Cortex of kidney (tissue), 1 donor: Measurements from ENCODE around the gene SELENOK.

Experiments
- DNase-seq: peaks from one replicate; lab custom pipeline; 2025; lab: John Stamatoyannopoulos, UW

SELENOK gene

DNA sequence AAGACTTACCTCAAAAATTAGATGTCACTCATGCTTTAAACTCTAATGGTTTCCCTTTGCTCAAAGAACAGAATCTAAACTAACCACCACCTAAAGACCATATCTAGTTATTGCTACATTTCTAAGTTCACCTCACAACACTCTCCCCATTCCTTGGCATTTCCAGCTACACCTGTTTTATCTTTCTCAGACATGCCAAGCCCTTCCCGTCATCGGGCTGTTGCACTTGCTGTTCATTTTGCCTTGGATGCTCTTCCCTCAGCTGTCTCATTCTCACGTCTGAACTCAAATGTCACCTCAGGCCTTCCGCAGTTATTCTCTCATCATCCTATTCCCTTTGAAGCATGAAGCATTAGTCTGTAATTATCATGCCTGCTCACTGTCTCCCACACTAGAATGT, 8.7 kb downstream of the SELENOK start:
- no peak for DNase-seq

DNA sequence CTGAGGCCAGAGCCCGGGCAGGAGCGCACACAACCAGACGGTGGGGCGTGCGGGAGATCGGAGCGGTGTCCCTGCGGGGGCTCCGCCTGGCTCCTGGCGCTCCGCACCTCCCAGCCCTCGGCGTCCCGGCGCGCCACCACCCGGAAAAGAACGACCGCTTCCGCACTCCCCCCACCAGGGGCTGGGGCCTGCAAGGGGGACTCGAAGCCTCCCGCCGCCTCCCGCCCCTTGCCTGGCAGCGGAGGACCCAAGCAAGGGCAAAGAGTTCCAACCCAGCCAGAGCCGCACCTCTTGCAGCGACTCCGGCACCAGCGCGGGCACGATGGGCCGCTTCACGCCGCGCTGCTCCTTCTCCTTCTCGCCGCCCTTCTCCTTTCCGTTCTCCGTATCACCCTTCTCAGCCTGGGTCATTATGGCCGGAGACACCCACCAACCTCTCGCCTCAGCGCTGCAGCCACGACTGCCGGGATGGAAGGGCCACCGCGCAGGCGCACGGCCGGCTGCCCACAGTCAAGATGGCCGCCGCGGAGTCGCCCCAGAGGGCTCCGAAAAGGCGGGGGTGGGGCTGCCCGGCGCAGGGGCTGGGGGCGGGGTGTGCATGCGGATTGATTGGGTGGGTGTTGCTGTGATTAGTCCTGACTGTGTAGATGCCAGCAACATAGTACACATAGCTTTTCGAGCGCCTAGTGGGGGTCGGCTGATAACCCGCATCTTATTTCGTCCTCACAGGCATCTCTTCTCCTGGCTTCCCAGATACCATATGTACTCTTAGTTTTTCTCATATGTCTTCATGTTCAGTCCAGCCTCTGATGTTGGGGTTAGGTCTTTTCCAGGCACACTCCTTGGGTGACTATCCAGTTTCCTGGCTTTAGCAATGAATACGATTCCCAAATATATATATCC, 9.7 kb downstream of the SELENOK start, which contains the start of gene ACTR8:
Gene ACTR8 (minus strand): TSS at position 462 of the 903 bp plus-strand sequence. CDS start 51 bp downstream, at position 411.
- DNase-seq, result peak; percentile 40

DNA sequence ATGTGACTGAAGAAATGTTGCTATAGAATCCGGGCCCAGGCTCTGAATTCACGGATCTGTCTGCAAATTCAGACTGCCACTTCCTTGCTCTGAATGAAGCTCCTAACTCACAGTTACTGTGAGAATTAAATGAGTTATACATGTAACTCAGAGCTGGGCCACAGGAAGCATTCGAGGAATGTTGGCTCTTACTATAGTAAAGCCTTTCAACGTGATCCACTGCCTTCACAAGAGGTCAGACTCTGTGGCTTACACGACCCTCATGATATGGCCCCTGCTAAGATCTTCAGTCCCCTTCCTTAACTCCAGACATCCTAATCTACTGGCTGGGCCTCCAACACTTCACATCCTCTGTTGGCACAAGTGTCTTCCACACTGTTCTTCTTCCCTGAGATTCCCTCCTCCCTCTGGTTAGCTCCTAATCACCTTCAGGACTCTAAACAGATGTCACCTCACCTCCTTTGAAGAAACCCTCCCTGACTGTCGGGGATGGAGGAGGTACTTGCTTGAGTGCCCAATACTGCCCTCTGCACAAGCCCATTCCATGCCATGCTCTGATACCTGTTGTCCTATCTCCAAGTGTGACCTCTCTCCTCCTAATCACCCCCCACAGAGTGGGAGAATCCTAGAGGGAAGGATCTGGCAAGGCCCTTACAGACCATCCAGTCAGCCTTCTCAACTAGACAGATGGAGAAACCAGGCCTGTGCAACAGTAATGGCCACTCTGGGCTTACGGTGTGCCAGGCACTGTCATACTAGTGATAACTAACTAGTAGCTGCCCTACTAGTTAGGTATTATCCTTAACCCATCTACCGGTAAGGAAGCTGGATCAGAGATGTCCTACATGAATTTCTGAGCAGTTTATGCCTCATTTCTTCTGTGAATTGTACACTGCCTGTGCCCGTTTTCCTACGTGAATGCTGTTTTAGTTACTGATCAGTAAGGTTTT, 11.0 kb downstream of the SELENOK start:
- no peak for DNase-seq

DNA sequence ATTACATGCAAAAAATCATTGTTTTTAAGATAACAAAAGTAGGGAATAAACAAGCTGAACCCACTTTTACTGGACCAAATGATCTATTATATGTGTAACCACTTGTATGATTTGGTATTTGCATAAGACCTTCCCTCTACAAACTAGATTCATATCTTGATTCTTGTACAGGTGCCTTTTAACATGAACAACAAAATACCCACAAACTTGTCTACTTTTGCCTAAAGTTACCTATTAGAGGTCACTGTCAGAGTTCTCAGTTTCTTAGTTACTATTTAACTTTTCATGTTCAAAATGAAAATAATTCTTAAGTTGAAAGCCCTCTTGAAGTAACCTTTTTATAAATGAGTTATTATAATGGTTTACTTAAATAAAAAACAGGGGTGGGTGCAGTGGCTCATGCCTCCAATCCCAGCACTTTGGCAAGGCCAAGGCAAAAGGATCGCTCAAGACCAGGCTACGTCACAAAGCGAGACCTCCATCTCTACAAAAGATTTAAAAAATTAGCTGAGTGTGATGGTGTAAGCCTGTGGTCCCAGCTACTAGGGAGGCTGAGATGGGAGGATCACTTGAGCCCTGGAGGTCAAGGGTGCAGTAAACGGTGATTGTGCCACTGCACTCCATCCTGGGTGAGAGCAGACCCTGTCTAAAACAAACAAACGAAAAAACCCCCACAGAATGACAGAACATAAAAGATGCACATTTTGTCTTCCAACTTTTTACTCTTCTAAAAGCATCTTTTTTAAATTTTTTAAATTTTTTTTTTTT, 25.7 kb downstream of the SELENOK start:
- DNase-seq, result no peak

DNA sequence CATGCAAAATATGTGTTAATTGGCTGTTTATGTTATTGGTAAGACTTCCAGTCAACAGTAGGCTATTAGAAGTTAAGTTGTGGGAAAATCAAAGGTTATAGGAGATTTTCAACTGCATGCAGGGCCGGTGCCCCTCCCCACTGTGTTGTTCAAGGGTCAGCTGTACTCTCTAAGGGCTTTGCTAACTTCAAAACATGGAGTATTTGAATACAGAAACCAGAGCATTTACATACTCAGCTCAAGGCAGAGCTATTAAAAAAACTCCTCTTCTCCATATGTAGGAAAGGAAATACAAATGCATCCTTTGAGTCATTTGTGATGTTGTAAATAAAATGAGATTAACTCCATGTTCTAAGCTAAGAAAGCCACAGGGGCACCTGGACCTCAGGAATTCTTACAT, 28.5 kb downstream of the SELENOK start:
- no peak for DNase-seq

DNA sequence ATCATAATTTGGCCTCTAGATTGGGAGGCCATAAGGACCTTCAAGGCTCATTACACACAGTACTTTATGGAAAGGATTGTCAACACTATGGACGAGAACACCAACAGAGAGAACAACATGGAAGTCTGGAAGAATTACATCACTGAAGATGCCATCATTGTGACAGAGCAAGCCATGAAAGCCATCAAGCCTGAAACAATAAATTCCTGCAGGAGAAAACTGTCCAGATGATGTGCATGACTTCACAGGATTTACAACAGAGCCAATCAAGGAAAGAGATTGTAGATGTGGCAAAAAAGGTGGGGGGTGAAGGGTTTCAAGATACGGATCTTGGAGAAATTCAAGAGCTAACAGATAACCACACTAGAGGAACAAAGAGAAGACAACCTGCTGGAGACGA, 29.4 kb downstream of the SELENOK start:
- no peak for DNase-seq

DNA sequence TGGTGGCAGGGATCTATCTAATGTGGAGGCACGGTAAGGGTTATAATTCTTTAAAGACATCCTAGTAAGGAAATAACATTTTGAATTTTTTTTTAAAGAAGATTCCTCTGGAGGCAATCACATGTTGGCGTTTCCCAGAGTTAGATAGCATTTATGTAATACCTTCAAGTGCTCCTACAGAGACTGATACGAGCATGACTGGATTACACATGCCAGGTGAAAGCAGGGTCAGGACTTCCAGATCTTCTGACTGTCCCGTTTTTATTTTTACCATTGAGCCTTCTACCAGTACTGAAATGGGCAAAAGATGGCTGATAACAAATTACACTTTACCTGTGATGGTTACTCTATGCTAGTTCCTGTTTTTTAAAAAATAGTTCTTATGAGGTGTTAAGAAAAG, 31.5 kb downstream of the SELENOK start:
- no peak for DNase-seq

DNA sequence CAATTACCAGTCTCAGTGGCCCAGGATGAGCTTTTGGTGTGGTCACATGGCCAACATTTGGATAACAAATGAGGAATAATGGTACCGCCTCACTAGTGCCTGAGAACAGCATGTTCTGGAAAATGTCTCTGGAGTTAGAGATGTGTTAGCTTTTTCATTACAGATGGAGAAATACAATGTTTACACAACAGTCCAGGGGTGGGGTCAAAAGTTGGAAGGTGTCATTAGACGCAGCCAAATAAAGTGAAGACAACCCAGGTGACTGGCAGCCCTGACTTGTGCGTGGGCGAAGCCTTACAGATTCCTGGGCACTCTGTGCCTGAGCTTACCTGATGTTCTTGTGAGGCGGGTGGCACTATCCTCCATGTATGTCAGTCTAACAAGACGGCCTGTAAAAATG, 32.5 kb downstream of the SELENOK start:
- no peak for DNase-seq

DNA sequence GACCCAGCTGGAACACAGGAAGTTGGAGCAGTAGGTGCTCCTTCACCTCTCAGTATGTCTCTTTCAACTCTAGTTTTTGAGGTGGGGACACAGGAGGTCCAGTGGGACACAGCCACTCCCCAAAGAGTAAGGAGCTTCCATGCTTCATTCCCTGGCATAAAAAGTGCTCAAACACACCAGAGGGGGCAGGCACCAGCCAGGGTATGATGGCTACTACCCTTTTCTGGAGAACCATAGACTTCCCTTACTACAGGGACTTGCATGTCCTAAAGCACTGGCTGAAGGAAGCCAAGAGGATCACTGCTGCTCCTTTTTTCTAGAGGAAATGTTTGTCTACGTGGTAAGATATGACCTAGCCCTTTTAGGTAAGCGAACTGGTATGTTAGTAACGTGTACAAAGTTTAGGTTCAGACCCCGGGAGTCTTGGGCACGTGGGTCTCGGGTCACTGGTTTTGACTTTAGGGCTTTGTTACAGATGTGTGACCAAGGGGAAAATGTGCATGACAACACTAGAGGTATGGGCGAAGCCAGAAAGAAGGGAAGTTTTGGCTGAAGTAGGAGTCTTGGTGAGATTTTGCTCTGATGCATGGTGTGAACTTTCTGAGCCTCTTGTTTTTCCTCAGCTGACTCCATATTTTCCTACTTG, 33.4 kb downstream of the SELENOK start:
- no peak for DNase-seq

DNA sequence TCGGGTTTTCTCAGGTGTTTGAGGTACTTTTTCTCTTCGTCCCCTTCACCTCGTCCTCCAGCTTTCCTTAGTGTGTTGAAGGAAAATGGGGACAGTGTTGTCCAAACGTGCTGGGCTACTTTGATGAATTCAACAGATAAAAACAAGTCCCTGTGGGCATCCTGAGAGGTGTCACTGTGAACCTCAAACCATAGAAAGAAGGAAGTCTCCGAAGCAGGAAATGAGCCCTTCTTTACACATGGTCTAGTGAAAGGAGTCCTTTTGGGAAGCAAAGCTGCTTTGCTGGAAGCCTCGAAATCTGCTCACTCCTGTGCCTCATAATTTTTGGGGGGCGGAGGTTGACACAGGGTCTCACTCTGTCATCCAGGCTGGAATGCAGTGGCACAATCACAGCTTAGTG, 34.7 kb downstream of the SELENOK start:
- DNase-seq, result no peak

DNA sequence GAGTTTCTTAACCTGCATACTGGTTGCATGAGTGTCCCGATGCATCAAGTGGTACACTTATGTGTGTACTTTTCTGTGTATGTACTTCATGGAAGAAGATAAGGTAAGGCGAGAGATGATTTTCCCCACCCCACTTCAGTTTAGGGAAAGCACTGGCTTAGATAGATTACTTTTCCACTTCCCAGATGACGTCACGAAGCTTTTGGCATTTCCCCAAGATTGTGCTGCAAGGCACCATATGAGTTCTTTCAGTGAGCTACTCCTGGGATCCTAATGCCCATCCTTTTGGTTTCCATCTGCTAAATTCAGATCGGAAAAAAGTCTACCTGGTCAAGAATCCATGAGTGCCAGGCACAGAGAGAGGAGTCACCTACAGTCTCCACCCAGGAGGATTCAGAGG, 40.8 kb downstream of the SELENOK start:
- no peak for DNase-seq

DNA sequence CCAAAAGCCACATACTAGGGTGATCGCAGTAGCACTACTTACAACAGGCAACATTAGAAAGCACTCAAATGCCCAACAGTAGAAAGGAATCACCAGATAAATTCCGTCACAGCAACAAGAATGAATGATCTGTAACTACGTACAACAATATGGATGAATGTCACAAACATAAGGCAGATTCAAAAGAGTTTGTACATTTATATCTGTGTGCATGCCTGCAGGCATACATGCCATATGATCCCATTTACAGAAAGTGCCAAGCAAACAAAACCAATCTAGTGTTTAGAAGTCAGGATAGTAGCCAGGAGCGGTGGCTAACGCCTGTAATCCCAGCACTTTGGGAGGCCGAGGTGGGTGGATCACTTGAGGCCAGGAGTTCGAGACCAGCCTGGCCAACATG, 41.7 kb downstream of the SELENOK start:
- DNase-seq, result no peak

DNA sequence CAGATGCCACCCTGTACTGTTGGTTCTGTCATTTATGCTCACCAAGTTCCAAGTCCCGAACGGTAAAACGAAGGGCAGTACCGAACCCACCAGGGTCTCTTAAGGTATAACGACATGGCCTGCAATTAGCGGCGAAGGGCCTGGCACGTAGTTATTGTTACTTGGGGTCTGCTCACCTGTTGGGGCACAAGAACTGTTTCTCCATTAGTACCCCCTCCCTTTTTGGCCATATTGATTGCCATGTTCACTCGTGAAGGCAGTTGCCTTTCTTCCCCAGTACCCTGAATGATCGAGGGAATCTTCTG, 44.9 kb downstream of the SELENOK start:
- no peak for DNase-seq

DNA sequence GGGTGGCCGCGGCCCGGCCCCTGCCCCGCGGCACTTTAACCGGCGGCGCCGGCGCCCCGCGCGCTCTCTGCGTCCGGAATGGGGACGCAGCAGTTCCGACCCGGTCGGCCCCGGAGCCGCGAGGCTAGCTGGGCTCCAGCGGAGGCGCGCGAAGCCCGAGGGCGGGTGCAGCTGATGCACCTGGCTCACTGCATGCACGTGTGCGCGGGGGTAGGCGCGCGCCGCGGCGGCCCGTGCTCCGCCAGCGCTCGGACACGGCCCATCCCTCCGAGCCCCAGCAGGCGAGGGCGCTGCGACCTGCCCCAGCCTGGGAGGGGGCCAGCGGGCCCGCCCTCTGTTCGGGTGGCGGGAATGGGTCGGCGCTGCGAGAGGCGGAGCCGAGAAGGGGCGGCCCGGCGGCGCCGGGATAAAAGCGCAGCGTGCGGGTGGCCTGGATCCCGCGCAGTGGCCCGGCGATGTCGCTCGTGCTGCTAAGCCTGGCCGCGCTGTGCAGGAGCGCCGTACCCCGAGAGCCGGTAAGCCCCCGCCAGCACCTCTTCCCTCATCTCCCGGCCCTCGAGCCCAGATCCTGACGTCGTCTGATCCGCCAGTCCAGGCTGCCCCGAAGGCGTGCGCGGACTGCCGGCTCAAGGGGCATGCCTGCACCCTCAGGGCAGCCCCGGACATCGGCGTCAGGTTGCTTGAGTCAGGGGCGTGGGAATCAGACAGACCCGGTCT, 45.4 kb downstream of the SELENOK start, which contains the start of the genes CHDH and IL17RB:
Gene CHDH (minus strand): TSS at position 286 of the 717 bp plus-strand sequence. CDS start 22,411 bp downstream, outside the sequence.
Gene IL17RB (plus strand): TSS at position 435 of the 717 bp plus-strand sequence. CDS start 21 bp downstream, at position 456.
- no peak for DNase-seq

DNA sequence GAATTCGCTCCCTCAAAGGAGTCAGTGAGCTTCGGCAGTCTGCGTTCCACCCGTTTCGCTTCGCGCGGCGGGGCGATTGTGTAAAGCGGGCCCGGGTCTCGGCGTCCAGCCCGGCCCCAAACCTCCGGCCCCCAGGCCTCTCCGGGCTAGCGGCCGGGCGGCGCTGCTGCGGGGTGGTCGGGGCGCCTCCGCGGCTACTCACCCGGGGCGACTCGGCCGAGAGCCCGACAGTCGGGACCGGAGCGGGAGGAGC, 45.9 kb downstream of the SELENOK start:
- DNase-seq, result no peak

DNA sequence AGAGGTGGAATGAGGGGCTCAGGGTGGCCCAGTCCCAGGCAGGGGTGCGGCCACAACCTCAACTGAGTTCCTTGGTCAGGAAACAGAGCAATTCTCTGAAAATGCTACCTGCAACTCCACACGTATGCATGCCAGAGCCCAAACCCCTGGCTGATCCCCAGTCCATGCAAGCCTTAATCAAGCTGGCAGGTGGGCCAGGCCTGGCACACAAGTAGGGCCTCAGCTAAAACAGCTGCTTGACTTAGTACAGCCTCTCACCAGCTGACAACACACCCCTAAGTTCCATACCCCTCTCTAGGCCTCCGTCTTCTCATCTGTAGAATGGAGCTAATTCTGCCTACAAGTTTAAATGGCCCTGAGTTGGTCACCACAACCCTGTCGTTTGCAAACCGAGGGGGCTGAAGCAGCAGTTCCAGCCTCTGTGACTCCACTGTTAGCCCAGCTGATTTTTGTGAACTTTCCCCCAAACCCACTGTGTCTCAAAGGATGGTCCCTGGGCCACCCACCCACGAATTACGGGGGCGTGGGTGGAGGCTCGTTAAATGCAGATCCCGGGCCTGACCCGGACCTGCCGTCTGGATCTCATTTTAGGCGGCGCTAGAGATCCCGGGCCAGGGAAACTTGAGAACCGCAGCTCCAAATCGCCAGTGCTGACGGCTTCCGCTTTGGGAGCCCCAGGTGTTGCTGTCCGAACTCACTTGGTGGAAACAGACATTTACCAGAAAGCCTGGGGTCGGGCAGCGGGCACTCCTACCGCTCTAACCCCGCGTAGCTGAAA, 46.4 kb downstream of the SELENOK start:
- no peak for DNase-seq

DNA sequence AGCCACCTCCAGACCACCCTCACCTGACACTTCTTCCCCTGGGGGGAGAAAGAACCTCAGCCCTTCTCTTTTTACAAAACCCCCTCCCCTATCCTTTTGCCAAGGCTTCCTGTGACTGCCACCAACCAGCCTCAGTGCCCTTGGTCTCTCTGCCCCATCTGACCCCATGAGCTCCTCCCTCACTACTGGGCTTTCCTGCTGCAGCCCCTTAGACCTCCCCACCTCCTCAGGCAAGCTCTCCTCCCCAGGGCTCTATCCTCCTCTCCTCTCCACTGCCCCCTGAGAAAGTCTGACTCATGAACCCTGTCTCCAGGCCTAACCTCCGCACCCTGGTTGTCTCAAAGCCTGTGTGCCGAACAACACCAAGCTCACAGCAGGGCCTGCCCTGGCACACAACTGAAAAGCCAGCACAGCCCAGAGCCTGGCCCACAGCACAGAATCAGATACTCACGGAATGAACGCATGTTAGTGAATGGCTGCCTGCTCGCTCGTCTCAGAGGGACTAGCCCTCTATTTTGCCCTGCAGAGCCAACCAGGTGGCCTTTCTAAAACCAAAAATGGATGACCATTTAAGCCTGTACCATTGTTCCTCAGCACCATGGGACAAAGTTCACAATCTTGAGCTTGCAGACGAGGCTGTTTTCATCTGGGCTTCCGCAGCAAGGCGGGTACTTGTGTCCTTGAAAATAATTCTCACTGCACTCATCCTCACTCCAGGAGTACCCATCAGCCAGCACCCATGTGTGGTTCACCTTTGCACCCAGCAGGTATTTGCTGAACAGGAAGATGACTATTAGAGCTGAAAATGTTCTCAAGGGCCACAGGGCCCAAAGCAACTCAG, 47.2 kb downstream of the SELENOK start:
- DNase-seq, result no peak

DNA sequence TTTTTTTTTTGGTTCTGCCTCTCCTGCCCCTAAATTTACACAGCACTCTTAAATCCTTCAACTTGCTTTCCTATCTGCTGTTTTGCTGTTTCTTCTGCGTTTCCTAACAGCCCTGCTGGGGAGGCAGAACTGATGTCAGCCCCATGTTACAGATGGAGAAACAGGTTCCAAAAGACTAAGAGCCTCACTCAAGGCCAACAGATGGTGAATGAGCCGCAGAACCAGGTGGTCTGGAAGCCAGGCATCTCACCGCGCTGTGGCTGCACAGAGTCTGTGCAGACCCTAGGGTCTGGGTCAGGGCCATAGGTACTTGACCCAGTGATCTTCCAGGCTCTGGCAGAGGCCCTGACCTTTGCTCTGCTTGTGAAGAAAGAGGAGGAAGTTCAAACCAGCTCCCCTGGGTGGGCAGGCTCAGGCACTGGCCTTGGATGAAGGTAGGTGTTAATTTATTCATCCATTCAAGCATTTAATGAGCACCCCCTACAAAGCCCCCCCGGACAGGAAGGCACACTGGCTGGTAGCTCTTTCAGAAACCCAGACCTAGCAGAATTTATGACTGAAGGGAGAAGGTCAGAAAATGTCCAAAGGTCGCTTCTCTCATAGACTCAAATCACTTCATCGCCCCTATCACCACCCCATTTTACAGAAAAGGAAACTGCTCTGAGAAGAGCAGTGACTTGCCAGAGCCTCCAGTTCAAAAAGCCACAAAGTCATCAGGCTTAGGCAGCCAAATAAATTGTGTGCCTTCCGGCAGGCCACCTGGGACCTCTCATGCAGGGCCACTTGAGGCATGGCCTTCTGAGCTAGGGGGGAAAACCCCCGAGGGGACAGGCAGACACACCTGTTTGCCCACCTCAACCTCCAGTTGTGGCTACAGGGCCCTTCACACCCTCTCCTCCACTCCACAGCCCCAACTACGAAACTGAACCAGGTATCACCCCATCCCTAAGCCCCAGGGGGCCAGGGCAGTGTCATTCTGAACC, 48.2 kb downstream of the SELENOK start:
- DNase-seq, result no peak
